Gastroesophageal sphincter (tissue), 3 donors: Measurements from ENCODE around the gene LRPAP1.

ENCODE experiments used
- CTCF ChIP-seq, 4 experiments: fragments of 200-600 bp in 2 of 4; fragments of 450-650 bp in 2 of 4; sonication (generic) in 1 of 4; IDR thresholded peaks; one replicate each; pipeline ENCODE4 v1.5.1; 2017 to 2019; ENCODE audit warnings: antibody characterized with exemption in 4 of 4, mild to moderate bottlenecking in 2 of 4, moderate library complexity in 2 of 4
- POLR2A ChIP-seq, 2 donors: fragments of 450-650 bp; IDR thresholded peaks; one replicate each; pipeline ENCODE4 v1.6.1; 2017; ENCODE audit warnings: antibody characterized with exemption in 2 of 2, mild to moderate bottlenecking in 2 of 2, moderate library complexity in 1 of 2

GRCh38 chr4:3488820-3489219 is 43.4 kb downstream of the LRPAP1 start:
- TF ChIP-seq POLR2A (IDR thresholded peaks at IDR 0.05) (no peak), CTCF (IDR thresholded peaks at IDR 0.05) (no peak)
